HEK293 (cell line): ENCODE measurements around the gene CPNE4.

Source experiments
- SALL2 ChIP-seq: fragments of 450-650 bp; formaldehyde crosslinking; IDR thresholded peaks from 2 replicates; pipeline ENCODE4 v1.5.0; 2017; ENCODE audit warnings: missing biosample characterization, mild to moderate bottlenecking, missing genetic modification characterization, borderline replicate concordance
- TCF7L2 ChIP-seq: IDR thresholded peaks from 2 replicates; pipeline ENCODE4 v1.6.1; 2011; ENCODE audit warnings: low read depth, mild to moderate bottlenecking, inconsistent platforms, low read length, moderate library complexity, borderline replicate concordance
- WT1 ChIP-seq: fragments of 450-650 bp; formaldehyde crosslinking; IDR thresholded peaks from 2 replicates; pipeline ENCODE4 v1.5.1; 2016; ENCODE audit warnings: missing biosample characterization, missing genetic modification characterization
- ZBTB1 ChIP-seq: fragments of 450-650 bp; formaldehyde crosslinking; IDR thresholded peaks from 2 replicates; pipeline ENCODE4 v1.5.1; 2016; ENCODE audit warnings: missing biosample characterization, missing genetic modification characterization
- ZEB2 ChIP-seq: fragments of 450-650 bp; formaldehyde crosslinking; IDR thresholded peaks from 2 replicates; pipeline ENCODE4 v1.5.1; 2016; ENCODE audit warnings: missing biosample characterization, missing genetic modification characterization
- ZIC2 ChIP-seq: fragments of 450-650 bp; formaldehyde crosslinking; IDR thresholded peaks from 2 replicates; pipeline ENCODE4 v1.5.1; 2016; ENCODE audit warnings: missing biosample characterization, missing genetic modification characterization
- ZNF350 ChIP-seq: fragments of 450-650 bp; formaldehyde crosslinking; IDR thresholded peaks from 2 replicates; pipeline ENCODE4 v1.5.0; 2017; ENCODE audit warnings: missing biosample characterization, mild to moderate bottlenecking, missing genetic modification characterization
- ZNF366 ChIP-seq: fragments of 450-650 bp; formaldehyde crosslinking; conservative IDR thresholded peaks from 2 replicates; pipeline ENCODE4 v1.5.1; 2016; ENCODE audit warnings: missing biosample characterization, missing genetic modification characterization
- ZNF510 ChIP-seq: fragments of 450-650 bp; formaldehyde crosslinking; IDR thresholded peaks from 2 replicates; pipeline ENCODE4 v1.5.1; 2018; ENCODE audit warnings: mild to moderate bottlenecking, missing genetic modification characterization, missing biosample characterization; ENCODE audit not compliant: insufficient replicate concordance
- ZNF624 ChIP-seq: fragments of 450-650 bp; formaldehyde crosslinking; IDR thresholded peaks from 2 replicates; pipeline ENCODE4 v1.5.1; 2017; ENCODE audit warnings: missing biosample characterization, missing genetic modification characterization
- TF ChIP-seq, protein P1 (sequence below): fragments of 450-650 bp; formaldehyde crosslinking; IDR thresholded peaks from 2 replicates; pipeline ENCODE4 v1.5.1; 2016; ENCODE audit warnings: missing biosample characterization, missing genetic modification characterization

DNA sequence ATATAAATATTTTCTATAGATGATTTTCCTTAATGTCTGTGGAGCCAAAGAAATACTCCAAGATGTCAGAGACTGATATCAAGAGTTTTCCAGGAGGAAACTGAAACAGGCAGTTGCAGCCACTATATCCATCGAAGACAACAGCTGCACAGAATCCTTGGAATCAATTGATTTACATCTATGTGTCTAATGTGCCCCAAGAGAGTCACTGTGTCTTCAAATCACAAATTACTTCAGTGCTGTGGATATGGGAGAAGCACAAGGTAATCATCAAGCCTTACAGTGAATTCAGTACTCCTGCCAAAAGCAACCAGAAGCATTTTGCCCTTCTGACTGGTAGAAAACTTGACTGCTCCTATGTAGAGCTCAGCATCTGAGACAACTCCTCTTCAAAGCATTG lies 51.1 kb downstream of the CPNE4 start:
- TF ChIP-seq, protein P1, sequence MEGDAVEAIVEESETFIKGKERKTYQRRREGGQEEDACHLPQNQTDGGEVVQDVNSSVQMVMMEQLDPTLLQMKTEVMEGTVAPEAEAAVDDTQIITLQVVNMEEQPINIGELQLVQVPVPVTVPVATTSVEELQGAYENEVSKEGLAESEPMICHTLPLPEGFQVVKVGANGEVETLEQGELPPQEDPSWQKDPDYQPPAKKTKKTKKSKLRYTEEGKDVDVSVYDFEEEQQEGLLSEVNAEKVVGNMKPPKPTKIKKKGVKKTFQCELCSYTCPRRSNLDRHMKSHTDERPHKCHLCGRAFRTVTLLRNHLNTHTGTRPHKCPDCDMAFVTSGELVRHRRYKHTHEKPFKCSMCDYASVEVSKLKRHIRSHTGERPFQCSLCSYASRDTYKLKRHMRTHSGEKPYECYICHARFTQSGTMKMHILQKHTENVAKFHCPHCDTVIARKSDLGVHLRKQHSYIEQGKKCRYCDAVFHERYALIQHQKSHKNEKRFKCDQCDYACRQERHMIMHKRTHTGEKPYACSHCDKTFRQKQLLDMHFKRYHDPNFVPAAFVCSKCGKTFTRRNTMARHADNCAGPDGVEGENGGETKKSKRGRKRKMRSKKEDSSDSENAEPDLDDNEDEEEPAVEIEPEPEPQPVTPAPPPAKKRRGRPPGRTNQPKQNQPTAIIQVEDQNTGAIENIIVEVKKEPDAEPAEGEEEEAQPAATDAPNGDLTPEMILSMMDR: no peak
- no peak for TF ChIP-seq ZNF350 (tag by site-specific recombination)
- TF ChIP-seq ZNF366: no peak
- TF ChIP-seq ZEB2 (tag by site-specific recombination): no peak
- TF ChIP-seq ZNF624: no peak
- TF ChIP-seq ZBTB1 (tag by site-specific recombination): no peak
- no peak for TF ChIP-seq WT1
- TF ChIP-seq SALL2: no peak
- no peak for TF ChIP-seq ZNF510 (tag by site-specific recombination)
- no peak for TF ChIP-seq ZIC2 (tag by site-specific recombination)
- TF ChIP-seq TCF7L2: no peak
